NT2/D1 (cell line): ENCODE results near the gene STARD7.

ENCODE experiments used
- SUZ12 ChIP-seq: IDR thresholded peaks from 2 replicates; pipeline ENCODE4 v1.6.1; 2011; ENCODE audit not compliant: insufficient read length, insufficient read depth; ENCODE audit errors: extremely low read depth
- ZNF274 ChIP-seq: IDR thresholded peaks from 2 replicates; pipeline ENCODE4 v1.6.1; 2011; ENCODE audit warnings: mild to moderate bottlenecking, low read depth, low read length

GRCh38 chr2:96236882-96237281 lies 28.3 kb upstream of the STARD7 start:
- no peak for TF ChIP-seq ZNF274
- TF ChIP-seq SUZ12: no peak
